NCI-H748 (cell line): ENCODE results near the gene SERF1A.
"Not testable (repeated sequence)": the region's sequence is repeated elsewhere in the genome, so short reads cannot be mapped to it uniquely, and the experiment has no call there.

Source experiments
- DNase-seq: peaks from one replicate; lab custom pipeline; 2025; ENCODE audit not compliant: unreplicated experiment; lab: John Stamatoyannopoulos, UW

Gene SERF1A

DNA sequence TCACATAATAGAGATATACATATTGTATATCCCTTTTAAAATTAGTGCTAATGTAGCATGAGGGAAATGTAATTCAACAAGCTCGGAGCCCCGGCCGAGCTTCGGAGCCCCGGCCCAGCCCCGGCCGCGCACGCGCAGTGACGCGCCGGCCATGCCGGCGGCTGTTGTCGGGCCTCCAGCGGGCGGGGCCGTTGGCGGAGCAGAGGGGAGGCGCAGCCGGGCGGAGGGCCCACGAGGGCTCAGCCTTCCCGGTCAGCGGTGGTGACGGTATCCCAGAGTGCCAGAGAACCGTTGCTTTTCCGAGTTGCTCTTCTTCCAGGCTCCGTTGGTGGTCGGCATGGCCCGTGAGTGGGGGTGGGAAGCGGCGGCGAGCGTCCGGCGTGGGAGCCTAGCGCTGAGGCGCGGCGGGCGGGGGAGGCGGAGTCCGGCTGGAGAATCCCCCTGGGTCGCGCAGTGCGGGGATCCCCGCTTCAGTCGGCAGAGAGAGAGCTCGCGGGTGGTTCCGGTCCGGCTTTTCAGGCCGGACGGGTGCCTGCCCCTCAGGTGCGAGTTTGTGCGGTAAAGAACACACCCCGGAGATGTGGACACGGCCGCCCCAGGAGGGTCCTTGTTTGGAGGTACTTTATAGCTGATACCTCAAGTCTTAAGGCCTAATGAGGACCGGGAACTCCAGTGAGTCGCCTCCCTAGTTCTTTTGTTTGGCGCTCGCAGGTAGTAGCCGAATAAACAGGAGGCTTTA, at the start of gene SERF1A:
SERF1A (plus strand) TSS at position 137 of the 739 bp plus-strand sequence; CDS start at position 338, 201 bp downstream.
- DNase-seq, result not testable (repeated sequence)

DNA sequence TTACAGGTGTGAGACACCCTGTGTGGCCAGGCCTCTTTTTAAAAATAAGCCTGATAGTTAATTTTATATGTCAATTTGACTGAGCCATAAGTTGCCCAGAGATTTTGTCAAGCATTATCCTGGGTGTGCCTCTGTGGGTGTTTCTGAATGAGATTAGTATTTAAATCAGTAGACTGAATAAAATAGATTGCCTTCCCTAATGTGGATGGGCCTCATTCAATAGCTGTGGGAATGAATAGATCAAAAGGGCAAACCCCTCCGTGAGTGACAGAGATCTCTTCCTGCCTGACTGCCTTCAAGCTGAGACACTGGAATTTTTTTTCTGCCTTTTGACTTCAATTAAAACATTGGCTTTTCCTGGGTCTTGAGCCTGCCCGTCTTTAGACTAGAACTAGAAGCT, 33.7 kb upstream of the SERF1A start:
- not testable (repeated sequence) for DNase-seq

DNA sequence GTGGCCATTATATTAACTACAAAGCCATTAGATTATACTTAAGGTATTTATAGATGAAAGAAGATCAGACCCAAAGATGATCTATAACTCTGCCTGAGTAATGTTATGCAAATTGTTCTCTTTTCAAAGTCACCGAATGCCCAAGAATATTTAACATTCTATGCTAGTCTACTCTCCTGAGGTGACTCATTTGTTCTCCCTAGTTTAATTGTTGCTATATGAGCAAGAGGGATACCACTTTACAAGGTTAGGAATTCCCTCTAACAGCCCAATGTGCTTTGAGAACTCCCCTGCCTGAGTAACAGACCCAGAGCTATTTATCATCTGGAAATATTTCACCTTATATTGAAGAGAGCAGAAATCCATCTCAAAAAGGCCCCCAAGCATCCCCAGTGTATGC, 29.8 kb upstream of the SERF1A start:
- DNase-seq, result not testable (repeated sequence)

DNA sequence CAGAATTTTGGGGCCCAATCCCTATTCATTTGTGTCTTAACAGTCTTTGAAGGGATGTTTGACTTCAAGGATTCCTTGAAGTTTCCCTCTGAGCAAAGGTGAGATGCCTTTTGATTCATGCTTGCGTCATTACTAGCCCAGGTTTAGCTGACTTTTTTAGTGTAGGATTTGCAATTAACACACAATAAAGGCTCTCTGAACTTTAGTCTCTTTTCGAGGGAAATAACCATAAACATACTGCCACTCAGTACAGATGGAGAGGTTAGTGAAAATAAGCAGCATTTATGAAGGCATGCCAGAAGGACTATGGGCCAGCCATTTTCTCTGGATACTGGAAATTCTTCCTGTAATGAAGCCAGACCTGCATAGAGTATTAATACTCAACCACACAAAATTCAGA, 4.4 kb upstream of the SERF1A start:
- not testable (repeated sequence) for DNase-seq

DNA sequence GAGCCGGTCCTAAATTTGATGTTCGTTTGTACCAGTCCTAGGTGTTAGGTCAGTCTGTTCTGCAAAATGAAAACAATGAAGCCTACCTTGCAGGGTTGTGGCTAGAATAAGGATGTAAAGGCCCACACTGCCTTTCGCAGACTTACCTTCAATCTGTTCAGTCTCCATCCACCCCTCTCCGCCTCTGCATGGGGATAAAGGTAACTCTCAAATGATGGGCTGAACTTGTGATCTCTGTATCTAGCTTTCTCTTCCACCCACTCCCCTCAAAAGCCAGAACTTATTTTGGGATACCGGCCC, 753 bp downstream of the SERF1A start:
- DNase-seq, result not testable (repeated sequence)

DNA sequence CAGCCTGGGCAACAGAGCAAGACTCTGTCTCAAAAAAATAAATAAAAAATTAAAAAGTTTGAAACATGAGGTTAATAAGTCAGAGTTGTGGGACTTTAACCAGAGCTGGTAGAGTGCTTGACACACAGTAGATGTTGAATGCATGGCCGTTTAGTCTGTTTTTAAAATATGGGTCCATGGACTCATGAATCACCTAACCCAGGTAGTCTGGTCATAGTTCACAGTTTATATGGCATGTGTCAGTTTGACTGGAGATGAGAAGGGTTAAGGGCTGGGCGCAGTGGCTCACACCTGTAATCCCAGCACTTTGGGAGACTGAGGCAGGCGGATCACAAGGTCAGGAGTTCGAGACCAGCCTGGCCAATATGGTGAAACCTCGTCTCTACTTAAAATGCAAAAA, 6.2 kb downstream of the SERF1A start:
- not testable (repeated sequence) for DNase-seq

DNA sequence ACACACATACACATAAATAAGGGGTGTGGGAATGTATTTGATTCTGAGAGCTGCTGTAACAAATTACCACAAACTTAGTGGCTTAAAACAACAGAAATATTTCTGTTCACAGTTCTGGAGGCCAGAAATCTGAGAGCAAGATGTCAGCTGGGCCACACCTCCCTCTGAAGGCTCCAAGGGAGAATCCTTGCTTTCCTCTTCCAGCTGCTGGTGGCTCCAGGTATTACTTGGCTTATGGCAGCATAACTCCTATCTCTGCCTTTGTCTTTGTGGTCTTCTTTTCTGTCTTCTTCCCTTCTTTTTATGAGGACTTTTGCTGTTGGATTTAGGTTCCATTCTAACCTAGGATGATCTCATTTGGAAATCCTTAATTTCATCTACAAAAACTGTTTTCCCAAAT, 16.4 kb downstream of the SERF1A start:
- not testable (repeated sequence) for DNase-seq

DNA sequence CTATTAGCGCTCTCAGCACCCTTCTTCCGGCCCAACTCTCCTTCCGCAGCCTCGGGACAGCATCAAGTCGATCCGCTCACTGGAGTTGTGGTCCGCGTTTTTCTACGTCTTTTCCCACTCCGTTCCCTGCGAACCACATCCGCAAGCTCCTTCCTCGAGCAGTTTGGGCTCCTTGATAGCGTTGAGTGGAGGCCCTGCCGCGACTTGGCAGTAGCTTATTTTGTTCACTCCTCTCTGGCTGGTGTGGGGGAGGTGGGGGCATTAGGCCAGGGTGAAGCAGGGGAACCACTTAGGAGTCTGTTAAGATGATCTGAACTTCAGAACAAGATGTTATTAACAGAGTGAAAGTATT, 24.7 kb downstream of the SERF1A start:
- not testable (repeated sequence) for DNase-seq

DNA sequence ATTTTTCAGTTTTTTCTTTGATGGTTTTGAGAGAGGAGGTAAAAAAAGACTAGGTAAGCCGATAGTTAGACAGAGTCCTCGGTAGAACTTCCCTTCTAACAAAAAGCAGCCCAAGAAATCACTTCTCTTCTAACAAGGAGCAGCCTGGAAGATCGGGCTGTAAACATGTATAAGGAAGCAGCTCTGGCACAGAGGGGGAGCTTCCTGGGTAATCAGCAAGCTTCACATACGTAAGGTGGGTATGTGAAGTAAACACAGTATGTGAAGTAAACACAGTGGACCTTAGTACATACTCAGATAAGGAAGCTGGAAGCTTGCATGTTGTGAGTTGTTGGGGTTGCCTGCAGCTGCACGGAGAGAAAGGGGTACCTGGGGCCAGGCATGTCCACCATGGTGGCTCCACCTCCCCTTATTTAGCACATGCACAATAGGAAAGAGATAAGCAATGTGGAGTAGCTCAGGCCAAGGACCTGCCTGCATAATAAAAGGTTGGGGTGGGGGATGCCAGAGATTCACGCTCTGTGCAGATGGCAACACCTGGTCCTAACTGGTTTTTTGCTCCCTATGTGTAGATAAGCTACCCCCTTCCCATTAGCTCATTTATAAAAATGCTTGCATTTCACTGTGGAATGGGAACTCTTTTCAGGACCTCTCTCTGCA, 31.4 kb downstream of the SERF1A start:
- DNase-seq, result not testable (repeated sequence)

DNA sequence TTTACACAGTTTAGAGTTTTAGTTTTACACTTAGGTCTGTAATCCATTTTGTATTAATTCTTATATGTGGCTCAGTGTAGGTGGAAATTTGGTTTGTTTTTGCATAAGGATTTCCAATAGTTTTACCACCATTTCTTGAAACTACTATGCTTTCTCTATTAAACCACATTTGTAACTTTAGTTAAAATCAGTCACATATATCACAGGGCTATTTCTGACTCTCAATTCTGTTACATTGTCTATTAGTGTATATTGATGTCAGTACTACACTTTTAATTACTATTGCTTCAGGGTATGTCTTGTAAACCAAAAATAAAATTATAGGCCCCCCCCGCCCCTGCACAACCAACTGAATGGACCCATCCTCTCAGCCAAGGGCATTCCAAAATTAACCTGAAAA, 32.1 kb downstream of the SERF1A start:
- not testable (repeated sequence) for DNase-seq

DNA sequence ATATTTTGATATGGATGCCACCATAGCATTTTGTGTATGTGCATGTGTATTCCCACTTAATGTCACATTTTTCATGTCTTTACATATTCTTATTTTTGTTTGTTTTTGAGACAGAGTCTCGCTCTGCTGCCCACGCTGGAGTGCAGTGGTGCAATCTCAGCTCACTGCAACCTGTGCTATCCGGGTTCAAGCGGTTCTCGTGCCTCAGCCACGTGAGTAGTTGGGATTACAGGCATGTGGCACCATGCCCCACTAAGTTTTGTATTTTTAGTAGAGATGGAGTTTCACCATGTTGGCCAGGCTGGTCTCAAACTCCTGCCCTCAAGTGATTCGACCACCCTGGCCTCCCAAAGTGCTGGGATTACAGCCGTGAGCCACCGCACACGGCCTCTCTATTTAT, 52.6 kb downstream of the SERF1A start:
- not testable (repeated sequence) for DNase-seq
